IMR-90 (cell line): ENCODE measurements around the gene PITRM1. TPM values are rescaled to one million over a fixed set of nuclear protein-coding genes. Genes with fewer than 3 reads are reported as not detected.

Source experiments
- ATAC-seq: fragments of 200-7000 bp; cut with Tn5 transposase; 2 replicates; pipeline ENCODE4 v1.9.1; 2020; ENCODE audit warnings: low read depth, mild to moderate bottlenecking, moderate library complexity
- BruUV-seq: library from RNA; stranded (reverse); fragments of 400-500 nt; replicated peaks from 2 replicates; lab custom pipeline; 2021; lab: Mats Ljungman, UMichigan
- CTCF ChIA-PET: fragments of 300-600 bp; formaldehyde crosslinking; extraction: SDS; loops from one replicate; lab custom pipeline; 2021; ENCODE audit warnings: antibody characterized with exemption; lab: Yijun Ruan, JAX
- POLR2A ChIA-PET: fragments of 300-600 bp; sonication (Branson Sonifier 250); formaldehyde crosslinking; loops from one replicate; lab custom pipeline; 2022; ENCODE audit warnings: antibody characterized with exemption; ENCODE audit not compliant: unreplicated experiment; lab: Charles Lee
- DNase-seq: peaks from one replicate; pipeline ENCODE4 v3.0.0; 2013
- H2AFZ ChIP-seq: replicated peaks from 2 replicates; pipeline ENCODE3; 2013; ENCODE audit warnings: low read length, mild to moderate bottlenecking; ENCODE audit not compliant: poor library complexity
- H2AK5ac ChIP-seq: 2 replicates; pipeline ENCODE4 v1.6.1; 2013; ENCODE audit warnings: low read depth, low read length, inconsistent platforms
- H2AK9ac ChIP-seq: replicated peaks from 2 replicates; pipeline ENCODE3; 2013; ENCODE audit warnings: mild to moderate bottlenecking, low read depth, low read length, moderate library complexity; ENCODE audit not compliant: poor library complexity
- H2BK120ac ChIP-seq: 2 replicates; pipeline ENCODE4 v1.6.1; 2013; ENCODE audit warnings: low read depth, low read length, inconsistent platforms
- H2BK15ac ChIP-seq: 3 replicates; pipeline ENCODE4 v1.6.1; 2013; ENCODE audit warnings: low read depth, low read length, inconsistent platforms
- H2BK20ac ChIP-seq: 2 replicates; pipeline ENCODE4 v1.6.1; 2013; ENCODE audit warnings: low read depth, mild to moderate bottlenecking, inconsistent platforms, low read length, moderate library complexity
- H2BK5ac ChIP-seq: 2 replicates; pipeline ENCODE4 v1.6.1; 2013; ENCODE audit warnings: mild to moderate bottlenecking, low read depth, low read length, inconsistent platforms; ENCODE audit not compliant: poor library complexity, severe bottlenecking
- H3K14ac ChIP-seq: replicated peaks from 2 replicates; pipeline ENCODE4 v1.6.1; 2013; ENCODE audit warnings: low read depth, low read length, inconsistent platforms
- H3K18ac ChIP-seq: 2 replicates; pipeline ENCODE4 v1.6.1; 2013; ENCODE audit warnings: low read depth, low read length, control low read depth
- H3K23ac ChIP-seq: 2 replicates; pipeline ENCODE4 v1.6.1; 2013; ENCODE audit warnings: low read depth, low read length, inconsistent platforms
- H3K27ac ChIP-seq: 2 replicates; pipeline ENCODE4 v1.5.1; 2013; ENCODE audit warnings: mild to moderate bottlenecking, control low read depth, low read length; ENCODE audit not compliant: insufficient read depth
- H3K27me3 ChIP-seq: 2 replicates; pipeline ENCODE4 v1.6.1; 2013; ENCODE audit warnings: low read length; ENCODE audit not compliant: control insufficient read depth, insufficient read depth
- H3K36me3 ChIP-seq: 2 replicates; pipeline ENCODE4 v1.6.1; 2013; ENCODE audit warnings: low read length, mixed read lengths; ENCODE audit not compliant: control insufficient read depth, insufficient read depth
- H3K4ac ChIP-seq: 2 replicates; pipeline ENCODE4 v1.6.1; 2013; ENCODE audit warnings: low read depth, low read length, inconsistent platforms
- H3K4me1 ChIP-seq: 2 replicates; pipeline ENCODE4 v1.6.1; 2013; ENCODE audit warnings: low read length, mixed read lengths; ENCODE audit not compliant: control insufficient read depth, insufficient read depth
- H3K4me2 ChIP-seq: 2 replicates; pipeline ENCODE4 v1.6.1; 2013; ENCODE audit warnings: low read depth, mild to moderate bottlenecking, control low read depth, low read length, moderate library complexity
- H3K4me3 ChIP-seq: 2 replicates; pipeline ENCODE4 v1.5.1; 2013; ENCODE audit warnings: low read depth, mild to moderate bottlenecking, control low read depth, low read length, moderate library complexity; ENCODE audit not compliant: insufficient read depth
- H3K56ac ChIP-seq: 2 replicates; pipeline ENCODE4 v1.6.1; 2013; ENCODE audit warnings: low read length, inconsistent platforms; ENCODE audit not compliant: insufficient read depth; ENCODE audit errors: extremely low read depth
- H3K79me1 ChIP-seq, 2 experiments: 2 replicates each; pipeline ENCODE4 v1.6.1; 2013; ENCODE audit warnings: low read length in 2 of 2, inconsistent platforms in 1 of 2, low read depth in 1 of 2
- H3K9ac ChIP-seq: 2 replicates; pipeline ENCODE4 v1.6.1; 2013; ENCODE audit warnings: low read depth, low read length, control low read depth
- H3K9me1 ChIP-seq: 2 replicates; pipeline ENCODE4 v1.6.1; 2013; ENCODE audit warnings: low read length, inconsistent platforms; ENCODE audit not compliant: insufficient read depth
- H3K9me3 ChIP-seq: 2 replicates; pipeline ENCODE4 v1.6.1; 2013; ENCODE audit warnings: low read length; ENCODE audit not compliant: control insufficient read depth, insufficient read depth
- H4K20me1 ChIP-seq: 2 replicates; pipeline ENCODE4 v1.6.1; 2013; ENCODE audit warnings: low read length, inconsistent platforms; ENCODE audit not compliant: insufficient read depth
- H4K5ac ChIP-seq: 2 replicates; pipeline ENCODE4 v1.6.1; 2013; ENCODE audit warnings: mild to moderate bottlenecking, low read depth, low read length, control low read depth
- H4K8ac ChIP-seq, 2 experiments: 2 replicates each; pipeline ENCODE4 v1.6.1; 2013; ENCODE audit warnings: low read depth in 2 of 2, low read length in 2 of 2, control low read depth in 1 of 2, inconsistent platforms in 1 of 2
- H4K91ac ChIP-seq: 2 replicates; pipeline ENCODE4 v1.6.1; 2013; ENCODE audit warnings: low read depth, low read length, inconsistent platforms; ENCODE audit not compliant: insufficient read depth
- BHLHE40 ChIP-seq: fragments of 150-350 bp; IDR thresholded peaks from 2 replicates; pipeline ENCODE4 v1.6.1; 2016; ENCODE audit warnings: mild to moderate bottlenecking, low read depth, low read length
- CEBPB ChIP-seq: IDR thresholded peaks from 2 replicates; pipeline ENCODE4 v1.6.1; 2012; ENCODE audit warnings: low read depth, low read length, improper control_type of control experiment
- CHD1 ChIP-seq: IDR thresholded peaks from 2 replicates; pipeline ENCODE4 v1.6.1; 2012; ENCODE audit warnings: low read depth, low read length, improper control_type of control experiment
- ELK1 ChIP-seq: fragments of 150-350 bp; IDR thresholded peaks from 2 replicates; pipeline ENCODE4 v1.6.1; 2016; ENCODE audit warnings: low read depth, mild to moderate bottlenecking, low read length, moderate library complexity, borderline replicate concordance
- FOS ChIP-seq: fragments of 150-350 bp; IDR thresholded peaks from 2 replicates; pipeline ENCODE4 v1.6.1; 2016; ENCODE audit warnings: low read depth, low read length
- MAFK ChIP-seq: IDR thresholded peaks from 2 replicates; pipeline ENCODE4 v1.6.1; 2012; ENCODE audit warnings: low read depth, low read length, improper control_type of control experiment
- MAZ ChIP-seq: IDR thresholded peaks from 2 replicates; pipeline ENCODE4 v1.6.1; 2012; ENCODE audit warnings: low read depth, mild to moderate bottlenecking, low read length, improper control_type of control experiment, moderate library complexity, borderline replicate concordance
- MXI1 ChIP-seq: IDR thresholded peaks from 2 replicates; pipeline ENCODE4 v1.6.1; 2012; ENCODE audit warnings: low read depth, mild to moderate bottlenecking, low read length, moderate library complexity, borderline replicate concordance
- NFE2L2 ChIP-seq: fragments of 150-350 bp; IDR thresholded peaks from 2 replicates; pipeline ENCODE4 v1.6.1; 2016; ENCODE audit warnings: low read depth, mild to moderate bottlenecking, low read length
- POLR2A ChIP-seq: IDR thresholded peaks from 2 replicates; pipeline ENCODE4 v1.6.1; 2012; ENCODE audit warnings: mild to moderate bottlenecking, low read depth, low read length
- RAD21 ChIP-seq: IDR thresholded peaks from 2 replicates; pipeline ENCODE4 v1.6.1; 2012; ENCODE audit warnings: low read length, improper control_type of control experiment
- RCOR1 ChIP-seq: IDR thresholded peaks from 2 replicates; pipeline ENCODE4 v1.6.1; 2012; ENCODE audit warnings: mild to moderate bottlenecking, low read length, improper control_type of control experiment; ENCODE audit not compliant: insufficient replicate concordance
- USF2 ChIP-seq: fragments of 150-350 bp; IDR thresholded peaks from 2 replicates; pipeline ENCODE4 v1.6.1; 2017; ENCODE audit warnings: mild to moderate bottlenecking, antibody characterized with exemption, low read length, low read depth
- dilution Hi-C: fragments of 300-500 bp; cut with HindIII; formaldehyde crosslinking; loops from one replicate; pipeline ENCODE4 v1.14.3; 2018; ENCODE audit warnings: low sequenced_read_pairs; ENCODE audit not compliant: unreplicated experiment
- in situ Hi-C: fragments of 300-500 bp; cut with MboI; formaldehyde crosslinking; loops from 3 replicates; pipeline ENCODE4 v1.14.3; 2019; ENCODE audit warnings: low sequenced_read_pairs, inconsistent platforms, mixed read lengths
- intact Hi-C: fragments of 100-400 bp; cut with micrococcal nuclease; formaldehyde crosslinking; loops from 2 replicates; pipeline ENCODE4 v1.10.0; 2022
- polyA plus RNA-seq, 3 experiments: library from polyadenylated mRNA; depleted of rRNA; stranded (reverse); fragments of >200 nt; gene quantifications; 2 replicates each; pipeline ENCODE4 v1.2.3, GENCODE V29; 2012; ENCODE audit warnings: low replicate concordance in 1 of 3
- total RNA-seq: library from RNA; depleted of rRNA; stranded (reverse); fragments of >200 nt; gene quantifications from 2 replicates; pipeline ENCODE4 v1.2.3, GENCODE V29; 2012

Gene PITRM1
- total and polyA plus RNA-seq, 2 of the 4 experiments (the other 2 are of a cell fraction): 97.1 to 124 TPM

GRCh38 chr10:3220853-3221252 lies 48.3 kb upstream of the PITRM1 start:
- no peaks in the 10 kb centered on the region for H3K79me1 ChIP-seq
- TF ChIP-seq NFE2L2: no peak
- TF ChIP-seq ELK1: no peak
- TF ChIP-seq RCOR1: no peak
- TF ChIP-seq CHD1: no peak
- no peak for TF ChIP-seq USF2
- TF ChIP-seq BHLHE40: no peak
- TF ChIP-seq RAD21: no peak
- TF ChIP-seq FOS: no peak
- TF ChIP-seq CEBPB: no peak
- no peak for TF ChIP-seq POLR2A
- TF ChIP-seq MAZ: 0 out of 2 replicates have a peak, but pooled peaks have one; percentile 18
- TF ChIP-seq MAFK: peak; percentile 73
- no peak for TF ChIP-seq MXI1
- intact Hi-C loops (no loop called here), in situ Hi-C loops (loop anchor here (10.0 to 25.0 kb wide), 2 partner anchors 554 to 1291 kb away; no protein-coding TSS in a partner anchor), dilution Hi-C loops (no loop called here)
- H3K4me1 ChIP-seq: peaks cover 4% of the 10 kb centered on the region; the same call in 1 of the 2 replicates
- ATAC-seq: peak; percentile 78
- no peaks in the 10 kb centered on the region for H4K20me1 ChIP-seq
- H2BK15ac ChIP-seq: peak overlapping the region; percentile 24; the same call in 1 of the 3 replicates
- no peaks in the 10 kb centered on the region for H3K36me3 ChIP-seq
- H2BK20ac ChIP-seq: peak overlapping the region; percentile 62
- H3K23ac ChIP-seq: no peak overlapping the region
- H3K4me2 ChIP-seq: peak overlapping the region; percentile 44; the same call in 1 of the 2 replicates
- no TSS peak for BruUV-seq
- H2BK5ac ChIP-seq: no peak overlapping the region
- H4K8ac ChIP-seq: peak overlapping the region in 1 of 2 experiments; percentile 65; a peak in 2 of 4 replicates
- no peak overlapping the region for H3K18ac ChIP-seq
- no peaks in the 10 kb centered on the region for H3K9me3 ChIP-seq
- H4K5ac ChIP-seq: no peak overlapping the region
- 0 out of 2 replicates have a peak overlapping the region, but pooled peaks have one; percentile 25 for H2BK120ac ChIP-seq
- ChIA-PET POLR2A (no interaction called here), CTCF (no interaction called here)
- H2AK9ac ChIP-seq: no peak overlapping the region
- DNase-seq: peak; percentile 88
- H3K9me1 ChIP-seq: no peaks in the 10 kb centered on the region
- H3K4ac ChIP-seq: 0 out of 2 replicates have a peak overlapping the region, but pooled peaks have one; percentile 6
- no peak overlapping the region for H3K4me3 ChIP-seq
- no peak overlapping the region for H3K9ac ChIP-seq
- H2AFZ ChIP-seq: peak overlapping the region; percentile 46
- H3K27ac ChIP-seq: no peak overlapping the region
- no peak overlapping the region for H3K14ac ChIP-seq
- no peak overlapping the region; the same call in 1 of the 2 replicates for H2AK5ac ChIP-seq
- H3K56ac ChIP-seq: no peak overlapping the region
- H4K91ac ChIP-seq: no peak overlapping the region
- H3K27me3 ChIP-seq: no peaks in the 10 kb centered on the region
